GM23338 (cell line): ENCODE measurements around the gene SLC22A14. TPM values are rescaled to one million over a fixed set of nuclear protein-coding genes. Genes with fewer than 3 reads are reported as not detected.

ENCODE experiments used
- ATAC-seq: fragments of 200-7000 bp; cut with Tn5 transposase; 3 replicates; pipeline ENCODE4 v1.9.1; 2020
- DNase-seq: peaks from one replicate; pipeline ENCODE4 v3.0.0-alpha.2; 2015; ENCODE audit warnings: low spot score
- H2AFZ ChIP-seq: fragments of 200-600 bp; sonication (generic); 2 replicates; pipeline ENCODE4 v1.8.0; 2016; ENCODE audit warnings: antibody characterized with exemption, mild to moderate bottlenecking, moderate library complexity
- H3F3A ChIP-seq: fragments of 200-600 bp; sonication (generic); replicated peaks from 2 replicates; pipeline ENCODE4 v1.8.0; 2017; ENCODE audit warnings: antibody characterized with exemption, mixed run types, low read depth
- H3K27ac ChIP-seq: fragments of 200-600 bp; sonication (generic); 2 replicates; pipeline ENCODE4 v1.6.1; 2016; ENCODE audit warnings: low read depth
- H3K27me3 ChIP-seq: fragments of 200-600 bp; sonication (generic); 2 replicates; pipeline ENCODE4 v1.8.0; 2016; ENCODE audit warnings: mild to moderate bottlenecking, mixed run types, moderate library complexity; ENCODE audit not compliant: insufficient read depth
- H3K36me3 ChIP-seq: fragments of 200-600 bp; sonication (generic); 2 replicates; pipeline ENCODE4 v1.8.0; 2016; ENCODE audit warnings: mild to moderate bottlenecking; ENCODE audit not compliant: insufficient read depth
- H3K4me1 ChIP-seq: fragments of 200-600 bp; sonication (generic); 2 replicates; pipeline ENCODE4 v1.8.0; 2016; ENCODE audit warnings: mild to moderate bottlenecking, moderate library complexity; ENCODE audit not compliant: insufficient read depth
- H3K4me2 ChIP-seq: fragments of 200-600 bp; sonication (generic); 2 replicates; pipeline ENCODE4 v1.7.1; 2017; ENCODE audit warnings: mixed run types
- H3K4me3 ChIP-seq: fragments of 200-600 bp; sonication (generic); 2 replicates; pipeline ENCODE4 v1.6.1; 2016; ENCODE audit warnings: mixed run types
- H3K79me2 ChIP-seq: fragments of 200-600 bp; sonication (generic); replicated peaks from 2 replicates; pipeline ENCODE4 v1.8.0; 2017; ENCODE audit warnings: mild to moderate bottlenecking; ENCODE audit not compliant: insufficient read depth
- H3K9me2 ChIP-seq: fragments of 200-600 bp; sonication (generic); 2 replicates; pipeline ENCODE4 v1.8.0; 2017; ENCODE audit not compliant: insufficient read depth
- H4K20me1 ChIP-seq: fragments of 200-600 bp; sonication (generic); replicated peaks from 2 replicates; pipeline ENCODE4 v1.8.0; 2017; ENCODE audit warnings: mild to moderate bottlenecking; ENCODE audit not compliant: insufficient read depth
- H3K27ac Mint-ChIP-seq: 2 replicates; pipeline ENCODE4 v1.8.0; 2020; ENCODE audit warnings: inconsistent platforms, mild to moderate bottlenecking, moderate library complexity, mixed read lengths
- H3K27me3 Mint-ChIP-seq: 3 replicates; pipeline ENCODE4 v1.8.0; 2022; ENCODE audit warnings: low read depth, mild to moderate bottlenecking, moderate library complexity, mixed read lengths, inconsistent platforms; ENCODE audit not compliant: insufficient read depth, poor library complexity
- H3K36me3 Mint-ChIP-seq: 3 replicates; pipeline ENCODE4 v1.8.0; 2021; ENCODE audit warnings: low read depth, mild to moderate bottlenecking, inconsistent platforms, moderate library complexity, mixed read lengths
- H3K4me1 Mint-ChIP-seq: 3 replicates; pipeline ENCODE4 v1.8.0; 2020; ENCODE audit warnings: mild to moderate bottlenecking, inconsistent platforms, mixed read lengths
- H3K4me3 Mint-ChIP-seq: 3 replicates; pipeline ENCODE4 v1.8.0; 2021; ENCODE audit warnings: moderate library complexity, mild to moderate bottlenecking, inconsistent platforms, mixed read lengths
- H3K9me3 Mint-ChIP-seq: 3 replicates; pipeline ENCODE4 v1.8.0; 2020; ENCODE audit warnings: moderate library complexity, mild to moderate bottlenecking, inconsistent platforms, mixed read lengths
- CREB1 ChIP-seq: fragments of 250-450 bp; sonication (Bioruptor Pico); IDR thresholded peaks from 2 replicates; pipeline ENCODE4 v1.5.0; 2020; ENCODE audit warnings: low read depth, mild to moderate bottlenecking, moderate library complexity
- ETS1 ChIP-seq: IDR thresholded peaks from 2 replicates; pipeline ENCODE4 v1.6.1; 2016; ENCODE audit warnings: antibody characterized with exemption
- EZH2 ChIP-seq: fragments of 200-600 bp; sonication (generic); IDR thresholded peaks from one replicate; pipeline ENCODE4 v1.8.0; 2017; ENCODE audit warnings: antibody characterized with exemption, mild to moderate bottlenecking, low read depth; ENCODE audit not compliant: unreplicated experiment
- EZH2phosphoT487 ChIP-seq: fragments of 200-600 bp; sonication (generic); IDR thresholded peaks from one replicate; pipeline ENCODE4 v1.8.1; 2018; ENCODE audit warnings: antibody characterized with exemption; ENCODE audit not compliant: unreplicated experiment
- JUNB ChIP-seq: IDR thresholded peaks from one replicate; pipeline ENCODE4 v1.6.1; 2016; ENCODE audit warnings: antibody characterized with exemption; ENCODE audit not compliant: unreplicated experiment
- NANOG ChIP-seq: IDR thresholded peaks from 2 replicates; pipeline ENCODE4 v1.6.1; 2016; ENCODE audit warnings: antibody characterized with exemption, borderline replicate concordance
- POLR2AphosphoS5 ChIP-seq: IDR thresholded peaks from 2 replicates; pipeline ENCODE4 v1.6.1; 2016; ENCODE audit warnings: antibody characterized with exemption, low read depth
- STAT1 ChIP-seq: IDR thresholded peaks from one replicate; pipeline ENCODE4 v1.6.1; 2016; ENCODE audit warnings: antibody characterized with exemption; ENCODE audit not compliant: unreplicated experiment
- ZNF114 ChIP-seq: fragments of 250-450 bp; sonication (Bioruptor Pico); IDR thresholded peaks from 2 replicates; pipeline ENCODE4 v1.5.0; 2020; ENCODE audit warnings: mild to moderate bottlenecking, moderate library complexity
- ZNF331 ChIP-seq: fragments of 250-450 bp; sonication (Bioruptor Pico); IDR thresholded peaks from 2 replicates; pipeline ENCODE4 v1.5.0; 2020; ENCODE audit warnings: low read depth, mild to moderate bottlenecking, moderate library complexity
- polyA plus RNA-seq: library from polyadenylated mRNA; unstranded; fragments of >200 nt; fragmentation: Nextera tagmentation; extraction: Ambion mirVana; gene quantifications from 2 replicates; pipeline ENCODE4 v1.2.1, GENCODE V29; 2016
- total RNA-seq: library from RNA; depleted of rRNA; stranded (reverse); fragments of >200 nt; shearing (Covaris generic); gene quantifications from 2 replicates; pipeline ENCODE4 v1.2.3, GENCODE V29; 2014
- TF ChIP-seq, protein P1 (sequence below), 2 experiments: fragments of 200-600 bp in 1 of 2; sonication (generic) in 1 of 2; conservative IDR thresholded peaks; 2 replicates each; pipeline versions ENCODE4 v1.5.1 to v1.6.1; 2016 to 2017; ENCODE audit warnings: antibody characterized with exemption in 2 of 2, low read depth in 2 of 2, mild to moderate bottlenecking in 2 of 2, moderate library complexity in 1 of 2

SLC22A14 gene
- total and polyA plus RNA-seq, 2 experiments from 2014 or later, result not detected

GRCh38 chr3:38271553-38271952 is 10.5 kb upstream of the SLC22A14 start (continued):
- TF ChIP-seq CREB1, result no peak
- TF ChIP-seq POLR2AphosphoS5, result no peak

DNA sequence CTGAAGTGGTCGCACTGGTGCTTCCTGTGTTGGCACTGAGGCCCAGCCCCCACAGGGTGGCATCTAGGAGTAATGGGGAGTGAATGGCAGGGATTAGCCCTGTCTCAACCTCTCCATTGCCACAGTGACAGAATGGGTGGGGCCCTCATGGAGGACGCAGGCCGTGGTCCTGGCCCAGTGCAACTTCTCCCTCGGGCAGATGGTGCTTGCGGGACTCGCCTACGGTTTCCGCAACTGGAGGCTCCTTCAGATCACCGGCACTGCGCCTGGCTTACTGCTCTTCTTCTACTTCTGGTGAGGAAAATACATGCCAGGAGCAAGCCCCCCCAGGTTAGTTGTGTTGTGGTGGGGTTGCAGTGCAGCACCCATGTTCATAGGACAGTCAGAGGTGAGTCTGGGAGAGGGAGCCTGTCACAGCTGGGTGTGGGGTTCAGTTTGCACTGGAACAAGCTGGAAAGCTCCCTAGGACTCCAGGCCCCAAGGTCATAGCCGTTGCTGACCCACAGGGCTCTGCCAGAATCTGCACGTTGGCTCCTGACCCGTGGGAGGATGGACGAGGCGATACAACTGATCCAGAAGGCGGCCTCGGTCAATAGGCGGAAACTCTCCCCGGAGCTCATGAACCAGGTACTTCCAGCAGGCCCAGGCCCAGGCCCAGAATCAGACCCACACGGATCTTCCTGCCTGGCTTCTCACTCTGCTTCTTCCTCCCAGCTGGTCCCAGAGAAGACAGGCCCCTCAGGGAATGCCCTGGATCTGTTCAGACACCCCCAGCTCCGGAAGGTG is 7.0 kb upstream of the SLC22A14 start:
- H3F3A ChIP-seq, result no peaks in the 10 kb centered on the region
- H3K79me2 ChIP-seq, result no peaks in the 10 kb centered on the region
- H3K4me1 Mint-ChIP-seq, result no peaks in the 10 kb centered on the region
- TF ChIP-seq, protein P1, sequence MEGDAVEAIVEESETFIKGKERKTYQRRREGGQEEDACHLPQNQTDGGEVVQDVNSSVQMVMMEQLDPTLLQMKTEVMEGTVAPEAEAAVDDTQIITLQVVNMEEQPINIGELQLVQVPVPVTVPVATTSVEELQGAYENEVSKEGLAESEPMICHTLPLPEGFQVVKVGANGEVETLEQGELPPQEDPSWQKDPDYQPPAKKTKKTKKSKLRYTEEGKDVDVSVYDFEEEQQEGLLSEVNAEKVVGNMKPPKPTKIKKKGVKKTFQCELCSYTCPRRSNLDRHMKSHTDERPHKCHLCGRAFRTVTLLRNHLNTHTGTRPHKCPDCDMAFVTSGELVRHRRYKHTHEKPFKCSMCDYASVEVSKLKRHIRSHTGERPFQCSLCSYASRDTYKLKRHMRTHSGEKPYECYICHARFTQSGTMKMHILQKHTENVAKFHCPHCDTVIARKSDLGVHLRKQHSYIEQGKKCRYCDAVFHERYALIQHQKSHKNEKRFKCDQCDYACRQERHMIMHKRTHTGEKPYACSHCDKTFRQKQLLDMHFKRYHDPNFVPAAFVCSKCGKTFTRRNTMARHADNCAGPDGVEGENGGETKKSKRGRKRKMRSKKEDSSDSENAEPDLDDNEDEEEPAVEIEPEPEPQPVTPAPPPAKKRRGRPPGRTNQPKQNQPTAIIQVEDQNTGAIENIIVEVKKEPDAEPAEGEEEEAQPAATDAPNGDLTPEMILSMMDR (conservative IDR thresholded peaks at IDR 0.05; ENCODE audit: low read depth in 2 of 2), result no peak
- no peak for TF ChIP-seq JUNB
- TF ChIP-seq POLR2AphosphoS5, result no peak
- TF ChIP-seq STAT1, result no peak
- TF ChIP-seq EZH2, result no peak
- TF ChIP-seq EZH2phosphoT487, result no peak
- TF ChIP-seq NANOG, result no peak
- TF ChIP-seq CREB1, result no peak
- no peak for TF ChIP-seq ETS1
- no peaks in the 10 kb centered on the region for H3K9me3 Mint-ChIP-seq
- H2AFZ ChIP-seq, result no peak overlapping the region
- no peak overlapping the region for H3K4me3 ChIP-seq
- ATAC-seq (no peak), DNase-seq (no peak)
- H3K9me2 ChIP-seq, result 0 out of 2 replicates have a peak, but pooled peaks cover 9% of the 10 kb centered on the region
- H3K27ac ChIP-seq, result no peak overlapping the region
- H3K4me1 ChIP-seq, result no peaks in the 10 kb centered on the region
- no peak overlapping the region for H3K4me3 Mint-ChIP-seq
- H3K36me3 ChIP-seq, result no peaks in the 10 kb centered on the region
- H3K36me3 Mint-ChIP-seq, result no peaks in the 10 kb centered on the region
- H3K27me3 ChIP-seq, result no peaks in the 10 kb centered on the region
- H3K27me3 Mint-ChIP-seq, result peaks cover 2% of the 10 kb centered on the region
- no peak overlapping the region for H3K4me2 ChIP-seq
- H4K20me1 ChIP-seq, result no peaks in the 10 kb centered on the region
- H3K27ac Mint-ChIP-seq, result no peak overlapping the region

GRCh38 chr3:38275658-38276057 is 6.4 kb upstream of the SLC22A14 start:
- Histone ChIP-seq H3K4me1 (no peaks in the 10 kb centered on the region), H4K20me1 (no peaks in the 10 kb centered on the region), H3K79me2 (no peaks in the 10 kb centered on the region), H3K4me2 (no peak overlapping the region), H2AFZ (no peak overlapping the region), H3K27ac (no peak overlapping the region), H3F3A (no peaks in the 10 kb centered on the region), H3K27me3 (no peaks in the 10 kb centered on the region), H3K4me3 (no peak overlapping the region), H3K9me2 (0 out of 2 replicates have a peak, but pooled peaks cover 4% of the 10 kb centered on the region), H3K36me3 (no peaks in the 10 kb centered on the region)
- no peak overlapping the region for H3K4me3 Mint-ChIP-seq
- no peaks in the 10 kb centered on the region for H3K4me1 Mint-ChIP-seq
- ATAC-seq (no peak), DNase-seq (no peak)
- H3K27ac Mint-ChIP-seq, result no peak overlapping the region
- H3K9me3 Mint-ChIP-seq, result no peaks in the 10 kb centered on the region
- H3K27me3 Mint-ChIP-seq, result peaks cover 2% of the 10 kb centered on the region
- no peaks in the 10 kb centered on the region for H3K36me3 Mint-ChIP-seq
- TF ChIP-seq CREB1 (no peak), ZNF114 (CRISPR knock-in tag) (no peak), EZH2phosphoT487 (no peak), JUNB (no peak), NANOG (no peak), ZNF331 (CRISPR knock-in tag) (no peak)
- TF ChIP-seq, protein P1 (conservative IDR thresholded peaks at IDR 0.05; ENCODE audit: low read depth in 2 of 2), result no peak
